ENCODE data around the gene OPCML.

OPCML gene

GRCh38 chr11:132969892-132970291 is 562.4 kb downstream of the OPCML start:
- Histone ChIP-seq H3K4me3 (ENCODE audit: low read depth, low read length) (no peak overlapping the region), H3K9me3 (ENCODE audit: control insufficient read depth, insufficient read depth, low read depth, low read length) (no peaks in the 10 kb centered on the region), H3K36me3 (ENCODE audit: control insufficient read depth, insufficient read depth, low read length) (no peaks in the 10 kb centered on the region), H3K27me3 (ENCODE audit: control insufficient read depth, insufficient read depth, low read length) (no peaks in the 10 kb centered on the region), H3K27ac (ENCODE audit: low read depth, low read length) (no peak overlapping the region), H3K4me1 (ENCODE audit: control insufficient read depth, insufficient read depth, low read length) (no peaks in the 10 kb centered on the region), H3K9ac (ENCODE audit: low read length) (no peak overlapping the region)

- H3K4me1 ChIP-seq (ENCODE audit: control insufficient read depth, insufficient read depth, low read length) = peaks cover 7% of the 10 kb centered on the region
- H3K36me3 ChIP-seq (ENCODE audit: control insufficient read depth, insufficient read depth, low read length) = no peaks in the 10 kb centered on the region
- no peaks in the 10 kb centered on the region for H3K9me3 ChIP-seq (ENCODE audit: control insufficient read depth, insufficient read depth, low read depth, low read length)
- H3K27me3 ChIP-seq (ENCODE audit: control insufficient read depth, insufficient read depth, low read length) = peaks cover 6% of the 10 kb centered on the region; the same call in 1 of the 2 replicates
- no peak overlapping the region for H3K27ac ChIP-seq (ENCODE audit: low read depth, low read length)
- no peak overlapping the region for H3K9ac ChIP-seq (ENCODE audit: low read length)
- no peak overlapping the region for H3K4me3 ChIP-seq (ENCODE audit: low read depth, low read length)
Observed at GRCh38 chr11:132962041-132962440, 570.3 kb downstream of the OPCML start.

GRCh38 chr11:132961453-132961852 is 570.8 kb downstream of the OPCML start:
- Histone ChIP-seq H3K4me3 (ENCODE audit: low read depth, low read length) (no peak overlapping the region), H3K27me3 (ENCODE audit: control insufficient read depth, insufficient read depth, low read length) (peaks cover 6% of the 10 kb centered on the region; the same call in 1 of the 2 replicates), H3K4me1 (ENCODE audit: control insufficient read depth, insufficient read depth, low read length) (peaks cover 7% of the 10 kb centered on the region), H3K27ac (ENCODE audit: low read depth, low read length) (no peak overlapping the region), H3K9ac (ENCODE audit: low read length) (no peak overlapping the region), H3K36me3 (ENCODE audit: control insufficient read depth, insufficient read depth, low read length) (no peaks in the 10 kb centered on the region), H3K9me3 (ENCODE audit: control insufficient read depth, insufficient read depth, low read depth, low read length) (no peaks in the 10 kb centered on the region)

GRCh38 chr11:132960273-132961078 is 571.8 kb downstream of the OPCML start:
- Histone ChIP-seq H3K4me3 (ENCODE audit: low read depth, low read length) (no peak overlapping the region), H3K36me3 (ENCODE audit: control insufficient read depth, insufficient read depth, low read length) (no peaks in the 10 kb centered on the region), H3K4me1 (ENCODE audit: control insufficient read depth, insufficient read depth, low read length) (peaks cover 7% of the 10 kb centered on the region), H3K9ac (ENCODE audit: low read length) (no peak overlapping the region), H3K9me3 (ENCODE audit: control insufficient read depth, insufficient read depth, low read depth, low read length) (no peaks in the 10 kb centered on the region), H3K27ac (ENCODE audit: low read depth, low read length) (no peak overlapping the region), H3K27me3 (ENCODE audit: control insufficient read depth, insufficient read depth, low read length) (peaks cover 6% of the 10 kb centered on the region; the same call in 1 of the 2 replicates)

- H3K4me1 ChIP-seq (ENCODE audit: control insufficient read depth, insufficient read depth, low read length) = peaks cover 7% of the 10 kb centered on the region
- H3K9ac ChIP-seq (ENCODE audit: low read length) = no peak overlapping the region
- no peaks in the 10 kb centered on the region for H3K36me3 ChIP-seq (ENCODE audit: control insufficient read depth, insufficient read depth, low read length)
- peaks cover 9% of the 10 kb centered on the region for H3K27me3 ChIP-seq (ENCODE audit: control insufficient read depth, insufficient read depth, low read length)
- H3K27ac ChIP-seq (ENCODE audit: low read depth, low read length) = no peak overlapping the region
- no peaks in the 10 kb centered on the region for H3K9me3 ChIP-seq (ENCODE audit: control insufficient read depth, insufficient read depth, low read depth, low read length)
- H3K4me3 ChIP-seq (ENCODE audit: low read depth, low read length) = no peak overlapping the region
Observed at GRCh38 chr11:132959693-132960092, 572.6 kb downstream of the OPCML start.

GRCh38 chr11:132957881-132958280 is 574.4 kb downstream of the OPCML start:
- Histone ChIP-seq H3K36me3 (ENCODE audit: control insufficient read depth, insufficient read depth, low read length) (no peaks in the 10 kb centered on the region), H3K9me3 (ENCODE audit: control insufficient read depth, insufficient read depth, low read depth, low read length) (no peaks in the 10 kb centered on the region), H3K9ac (ENCODE audit: low read length) (no peak overlapping the region), H3K4me3 (ENCODE audit: low read depth, low read length) (no peak overlapping the region), H3K4me1 (ENCODE audit: control insufficient read depth, insufficient read depth, low read length) (peaks cover 7% of the 10 kb centered on the region), H3K27ac (ENCODE audit: low read depth, low read length) (no peak overlapping the region), H3K27me3 (ENCODE audit: control insufficient read depth, insufficient read depth, low read length) (peaks cover 7% of the 10 kb centered on the region)

GRCh38 chr11:132948252-132948651 is 584.0 kb downstream of the OPCML start:
- H3K27me3 ChIP-seq (ENCODE audit: control insufficient read depth, insufficient read depth, low read length) = peaks cover 40% of the 10 kb centered on the region
- no peak overlapping the region for H3K27ac ChIP-seq (ENCODE audit: low read depth, low read length)
- H3K36me3 ChIP-seq (ENCODE audit: control insufficient read depth, insufficient read depth, low read length) = no peaks in the 10 kb centered on the region
- peaks cover 4% of the 10 kb centered on the region; the same call in 1 of the 2 replicates for H3K9me3 ChIP-seq (ENCODE audit: control insufficient read depth, insufficient read depth, low read depth, low read length)
- no peak overlapping the region for H3K9ac ChIP-seq (ENCODE audit: low read length)
- no peaks in the 10 kb centered on the region for H3K4me1 ChIP-seq (ENCODE audit: control insufficient read depth, insufficient read depth, low read length)
- H3K4me3 ChIP-seq (ENCODE audit: low read depth, low read length) = no peak overlapping the region

GRCh38 chr11:132944569-132944944 is 587.7 kb downstream of the OPCML start:
- Histone ChIP-seq H3K9me3 (ENCODE audit: control insufficient read depth, insufficient read depth, low read depth, low read length) (no peaks in the 10 kb centered on the region), H3K36me3 (ENCODE audit: control insufficient read depth, insufficient read depth, low read length) (no peaks in the 10 kb centered on the region), H3K27ac (ENCODE audit: low read depth, low read length) (no peak overlapping the region), H3K4me3 (ENCODE audit: low read depth, low read length) (peak overlapping the region; percentile 78), H3K27me3 (ENCODE audit: control insufficient read depth, insufficient read depth, low read length) (peaks cover 53% of the 10 kb centered on the region), H3K9ac (ENCODE audit: low read length) (no peak overlapping the region), H3K4me1 (ENCODE audit: control insufficient read depth, insufficient read depth, low read length) (peaks cover 2% of the 10 kb centered on the region; the same call in 1 of the 2 replicates)

- Histone ChIP-seq H3K4me3 (ENCODE audit: low read depth, low read length) (peak overlapping the region; percentile 78), H3K36me3 (ENCODE audit: control insufficient read depth, insufficient read depth, low read length) (no peaks in the 10 kb centered on the region), H3K27ac (ENCODE audit: low read depth, low read length) (no peak overlapping the region), H3K9ac (ENCODE audit: low read length) (peak overlapping the region; percentile 58), H3K27me3 (ENCODE audit: control insufficient read depth, insufficient read depth, low read length) (peaks cover 53% of the 10 kb centered on the region), H3K9me3 (ENCODE audit: control insufficient read depth, insufficient read depth, low read depth, low read length) (no peaks in the 10 kb centered on the region), H3K4me1 (ENCODE audit: control insufficient read depth, insufficient read depth, low read length) (peaks cover 2% of the 10 kb centered on the region; the same call in 1 of the 2 replicates)
Observed at GRCh38 chr11:132943706-132944568, 588.4 kb downstream of the OPCML start.

- Histone ChIP-seq H3K36me3 (ENCODE audit: control insufficient read depth, insufficient read depth, low read length) (no peaks in the 10 kb centered on the region), H3K27me3 (ENCODE audit: control insufficient read depth, insufficient read depth, low read length) (peaks cover 53% of the 10 kb centered on the region), H3K27ac (ENCODE audit: low read depth, low read length) (no peak overlapping the region), H3K4me1 (ENCODE audit: control insufficient read depth, insufficient read depth, low read length) (peaks cover 2% of the 10 kb centered on the region; the same call in 1 of the 2 replicates), H3K9me3 (ENCODE audit: control insufficient read depth, insufficient read depth, low read depth, low read length) (no peaks in the 10 kb centered on the region), H3K9ac (ENCODE audit: low read length) (peak overlapping the region; percentile 58), H3K4me3 (ENCODE audit: low read depth, low read length) (peak overlapping the region; percentile 78)
Observed at GRCh38 chr11:132943357-132943705, 589.0 kb downstream of the OPCML start.
